ENCODE results near the gene C9orf50. TPM values are rescaled to one million over a fixed set of nuclear protein-coding genes. Genes with fewer than 3 reads are reported as not detected.

Gene C9orf50
- total RNA-seq: 0.12 TPM in 1 of 2 replicates, not detected in the other

GRCh38 chr9:129620669-129621295 lies at the start of gene C9orf50:
Gene C9orf50, minus strand, starts transcription at chr9:129621101. Its CDS starts 527 bp downstream, at chr9:129620574.

GRCh38 chr9:129665389-129665775 lies 44.5 kb upstream of the C9orf50 start, which contains the start of gene PRRX2:
Gene PRRX2, plus strand, starts transcription at chr9:129665647. Its CDS starts 221 bp downstream, at chr9:129665868.

GRCh38 chr9:129641750-129642585 lies 21.1 kb upstream of the C9orf50 start, which contains the start of gene ASB6:
Gene ASB6, minus strand, starts transcription at chr9:129642151. Its CDS starts 152 bp downstream, at chr9:129641999.

GRCh38 chr9:129626079-129626624 lies 5.3 kb upstream of the C9orf50 start, which contains the start of gene NTMT1:
Gene NTMT1, plus strand, starts transcription at chr9:129626163. Its CDS starts 6,541 bp downstream, at chr9:129632704.

Other genes with a start within 250 kb of the C9orf50 start
- 43.1 and 70.9 TPM in 2 replicates for gene NTMT1, start 5.1 kb upstream of the C9orf50 start, total RNA-seq
- 12.7 and 17.8 TPM in 2 replicates for gene ASB6, start 21.1 kb upstream of the C9orf50 start, total RNA-seq
- gene PRRX2, start 44.5 kb upstream of the C9orf50 start, total RNA-seq: 2.0 and 3.8 TPM in 2 replicates
- 2.4 and 4.1 TPM in 2 replicates for gene PTGES, start 131.9 kb upstream of the C9orf50 start, total RNA-seq
- 38.0 and 38.7 TPM in 2 replicates for gene TOR1B, start 182.1 kb upstream of the C9orf50 start, total RNA-seq
- 31.2 and 38.0 TPM in 2 replicates for gene TOR1A, start 203.0 kb upstream of the C9orf50 start, total RNA-seq
- gene C9orf78, start 214.2 kb upstream of the C9orf50 start, total RNA-seq: 39.0 and 53.2 TPM in 2 replicates
- gene USP20, start 214.4 kb upstream of the C9orf50 start, total RNA-seq: 9.4 and 13.9 TPM in 2 replicates

Measured in uterine smooth muscle cell (primary cell).